OCI-LY1 (cell line): Measurements from ENCODE around the gene GCLC.

ENCODE experiments used
- H2AFZ ChIP-seq: fragments of 200-600 bp; sonication (generic), shearing (Covaris generic); 2 replicates; pipeline ENCODE4 v1.6.0; 2014; ENCODE audit warnings: antibody characterized with exemption, mild to moderate bottlenecking, low read length
- H3F3A ChIP-seq: fragments of 200-600 bp; sonication (generic), shearing (Covaris generic); 2 replicates; pipeline ENCODE4 v1.6.0; 2014; ENCODE audit warnings: mild to moderate bottlenecking, antibody characterized with exemption, low read length, moderate library complexity; ENCODE audit not compliant: insufficient read depth
- H3K27ac ChIP-seq: fragments of 200-600 bp; sonication (generic); 2 replicates; pipeline ENCODE4 v1.5.1; 2014; ENCODE audit warnings: low read length, mixed run types, mild to moderate bottlenecking, low read depth; ENCODE audit not compliant: poor library complexity, severe bottlenecking
- H3K27me3 ChIP-seq: fragments of 200-600 bp; sonication (generic); 2 replicates; pipeline ENCODE4 v1.6.0; 2014; ENCODE audit warnings: antibody characterized with exemption, mild to moderate bottlenecking, low read length, moderate library complexity; ENCODE audit not compliant: insufficient read depth
- H3K36me3 ChIP-seq: fragments of 200-600 bp; sonication (generic); 2 replicates; pipeline ENCODE4 v1.6.1; 2014; ENCODE audit warnings: mild to moderate bottlenecking, antibody characterized with exemption, low read length, moderate library complexity, mixed read lengths; ENCODE audit not compliant: insufficient read depth
- H3K4me1 ChIP-seq: fragments of 200-600 bp; sonication (generic); 2 replicates; pipeline ENCODE4 v1.5.1; 2014; ENCODE audit warnings: mild to moderate bottlenecking, low read length, moderate library complexity; ENCODE audit not compliant: insufficient read depth, severe bottlenecking
- H3K4me2 ChIP-seq: fragments of 200-600 bp; sonication (generic), shearing (Covaris generic); 2 replicates; pipeline ENCODE4 v1.6.1; 2014; ENCODE audit warnings: low read length
- H3K4me3 ChIP-seq: fragments of 200-600 bp; sonication (generic); 2 replicates; pipeline ENCODE4 v1.5.1; 2014; ENCODE audit warnings: low read length, low read depth, mild to moderate bottlenecking, mixed read lengths; ENCODE audit not compliant: poor library complexity, severe bottlenecking
- H3K79me2 ChIP-seq: fragments of 200-600 bp; shearing (Covaris generic); 2 replicates; pipeline ENCODE4 v1.6.1; 2016; ENCODE audit warnings: mixed run types, low read length, mixed read lengths; ENCODE audit not compliant: insufficient read depth
- H3K9ac ChIP-seq: fragments of 200-600 bp; sonication (generic), shearing (Covaris generic); 2 replicates; pipeline ENCODE4 v1.6.1; 2014; ENCODE audit warnings: mild to moderate bottlenecking, low read length, mixed read lengths
- H3K9me2 ChIP-seq: fragments of 200-600 bp; sonication (generic), shearing (Covaris generic); 2 replicates; pipeline ENCODE4 v1.6.1; 2014; ENCODE audit warnings: low read depth, mild to moderate bottlenecking, low read length, mixed read lengths
- H3K9me3 ChIP-seq: fragments of 200-600 bp; shearing (Covaris generic); 2 replicates; pipeline ENCODE4 v1.6.1; 2014; ENCODE audit warnings: low read length, mixed read lengths
- H4K20me1 ChIP-seq: fragments of 200-600 bp; sonication (generic), shearing (Covaris generic); 2 replicates; pipeline ENCODE4 v1.6.0; 2016; ENCODE audit warnings: mild to moderate bottlenecking, low read length; ENCODE audit not compliant: insufficient read depth
- EZH2 ChIP-seq: fragments of 200-600 bp; sonication (generic), shearing (Covaris generic); IDR thresholded peaks from 2 replicates; pipeline ENCODE4 v1.8.0; 2017; ENCODE audit warnings: borderline replicate concordance, mixed run types, mild to moderate bottlenecking, antibody characterized with exemption, low read length, moderate library complexity, mixed read lengths
- TF ChIP-seq, protein P1 (sequence below): fragments of 200-600 bp; sonication (generic), shearing (Covaris generic); IDR thresholded peaks from 2 replicates; pipeline ENCODE4 v1.5.1; 2017; ENCODE audit warnings: mild to moderate bottlenecking, antibody characterized with exemption, low read length, moderate library complexity, mixed read lengths

GCLC gene

DNA sequence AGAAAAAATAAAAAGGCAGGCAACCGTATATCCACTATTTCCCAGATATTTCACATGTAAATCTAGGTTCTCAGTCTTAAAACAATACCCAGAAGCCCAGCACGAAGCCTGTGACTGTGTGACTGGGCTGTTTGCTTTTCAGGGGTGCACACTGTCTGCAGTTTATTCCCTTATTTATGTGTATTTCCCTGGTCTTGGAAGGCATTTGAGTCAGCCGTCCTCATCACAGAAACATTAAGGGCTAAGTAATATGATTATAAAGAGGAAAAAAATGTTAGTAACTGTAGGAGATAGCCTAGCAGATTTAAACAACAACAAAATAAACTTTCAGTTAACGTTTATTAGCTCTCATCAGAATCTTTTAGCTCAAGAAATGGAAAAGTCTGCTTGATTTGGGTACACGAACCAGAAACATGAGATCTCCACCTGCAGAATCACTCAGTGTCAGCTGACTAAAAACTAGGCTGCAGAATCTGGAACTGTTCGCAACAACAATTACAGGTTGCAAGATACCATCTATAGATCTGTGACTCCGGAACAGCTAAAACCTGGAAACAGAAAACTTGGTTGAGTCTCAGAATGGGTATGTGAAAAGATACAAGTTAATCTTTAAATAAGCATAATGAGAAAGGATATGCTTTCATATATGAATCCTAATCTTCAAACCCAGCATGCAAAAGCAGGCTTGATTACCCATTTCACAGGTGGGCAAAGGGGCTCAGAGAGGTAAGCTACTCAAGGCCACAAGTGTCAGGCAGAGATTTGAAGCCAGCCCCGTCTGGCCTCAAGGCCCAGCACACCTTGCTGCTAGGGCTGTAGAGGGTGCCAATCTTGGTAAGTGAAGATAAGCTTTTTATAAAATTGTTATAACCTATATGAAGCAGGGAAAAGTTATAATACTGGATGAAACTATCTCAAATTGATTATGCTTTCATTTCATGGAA, 21.1 kb downstream of the GCLC start:
- Histone ChIP-seq H3K79me2 (peaks cover 33% of the 10 kb centered on the region), H3K27ac (no peak overlapping the region), H3K4me1 (no peaks in the 10 kb centered on the region)

DNA sequence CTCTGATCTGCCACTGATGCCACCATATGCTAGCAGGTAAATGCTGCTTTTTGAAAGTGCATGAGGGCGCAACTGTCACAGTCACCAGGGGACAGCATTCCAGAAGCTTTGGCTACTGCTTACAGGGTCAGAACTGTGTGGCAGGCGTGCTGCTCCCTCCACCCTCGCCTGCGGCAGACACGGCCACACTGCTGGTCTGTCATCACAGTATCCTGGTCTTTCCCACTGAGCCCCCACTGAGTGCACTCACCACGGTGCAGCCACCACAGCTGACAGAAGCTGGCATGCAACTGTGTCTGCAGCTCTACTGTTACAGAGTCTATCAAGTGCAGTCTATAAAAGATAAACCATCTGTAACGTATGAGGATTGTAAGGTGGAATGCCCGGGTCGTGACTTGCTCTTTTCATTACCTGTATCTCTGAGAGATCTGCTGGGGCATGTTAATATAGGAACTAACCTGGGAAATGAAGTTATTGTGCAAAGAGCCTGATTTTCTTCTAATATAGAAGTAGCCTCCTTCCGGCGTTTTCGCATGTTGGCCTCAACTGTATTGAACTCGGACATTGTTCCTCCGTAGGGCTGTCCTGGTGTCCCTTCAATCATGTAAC, 24.5 kb downstream of the GCLC start:
- H4K20me1 ChIP-seq = no peaks in the 10 kb centered on the region
- TF ChIP-seq EZH2 = no peak
- TF ChIP-seq, protein P1, sequence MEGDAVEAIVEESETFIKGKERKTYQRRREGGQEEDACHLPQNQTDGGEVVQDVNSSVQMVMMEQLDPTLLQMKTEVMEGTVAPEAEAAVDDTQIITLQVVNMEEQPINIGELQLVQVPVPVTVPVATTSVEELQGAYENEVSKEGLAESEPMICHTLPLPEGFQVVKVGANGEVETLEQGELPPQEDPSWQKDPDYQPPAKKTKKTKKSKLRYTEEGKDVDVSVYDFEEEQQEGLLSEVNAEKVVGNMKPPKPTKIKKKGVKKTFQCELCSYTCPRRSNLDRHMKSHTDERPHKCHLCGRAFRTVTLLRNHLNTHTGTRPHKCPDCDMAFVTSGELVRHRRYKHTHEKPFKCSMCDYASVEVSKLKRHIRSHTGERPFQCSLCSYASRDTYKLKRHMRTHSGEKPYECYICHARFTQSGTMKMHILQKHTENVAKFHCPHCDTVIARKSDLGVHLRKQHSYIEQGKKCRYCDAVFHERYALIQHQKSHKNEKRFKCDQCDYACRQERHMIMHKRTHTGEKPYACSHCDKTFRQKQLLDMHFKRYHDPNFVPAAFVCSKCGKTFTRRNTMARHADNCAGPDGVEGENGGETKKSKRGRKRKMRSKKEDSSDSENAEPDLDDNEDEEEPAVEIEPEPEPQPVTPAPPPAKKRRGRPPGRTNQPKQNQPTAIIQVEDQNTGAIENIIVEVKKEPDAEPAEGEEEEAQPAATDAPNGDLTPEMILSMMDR = no peak
- no peak overlapping the region for H3K27ac ChIP-seq
- no peak overlapping the region for H3K4me2 ChIP-seq
- H3K9me3 ChIP-seq = no peaks in the 10 kb centered on the region
- H3F3A ChIP-seq = no peaks in the 10 kb centered on the region
- no peak overlapping the region for H3K9ac ChIP-seq
- H3K4me1 ChIP-seq = no peaks in the 10 kb centered on the region
- no peaks in the 10 kb centered on the region for H3K9me2 ChIP-seq
- no peak overlapping the region for H3K4me3 ChIP-seq
- H3K36me3 ChIP-seq = peaks cover 21% of the 10 kb centered on the region; the same call in 1 of the 2 replicates
- peaks cover 18% of the 10 kb centered on the region for H3K79me2 ChIP-seq
- H3K27me3 ChIP-seq = no peaks in the 10 kb centered on the region
- H2AFZ ChIP-seq = no peak overlapping the region

More for the DNA sequence above, 21.1 kb downstream of the GCLC start:
- H3K4me3 ChIP-seq = no peak overlapping the region
- H3K4me2 ChIP-seq = no peak overlapping the region
- no peaks in the 10 kb centered on the region for H3K27me3 ChIP-seq
- no peaks in the 10 kb centered on the region for H3K9me2 ChIP-seq
- no peak overlapping the region for H2AFZ ChIP-seq
- TF ChIP-seq, protein P1 = no peak
- TF ChIP-seq EZH2 = no peak
- peaks cover 15% of the 10 kb centered on the region; the same call in 1 of the 2 replicates for H3K36me3 ChIP-seq
- H3K9me3 ChIP-seq = no peaks in the 10 kb centered on the region
- no peak overlapping the region for H3K9ac ChIP-seq
- H3F3A ChIP-seq = no peaks in the 10 kb centered on the region
- H4K20me1 ChIP-seq = no peaks in the 10 kb centered on the region

DNA sequence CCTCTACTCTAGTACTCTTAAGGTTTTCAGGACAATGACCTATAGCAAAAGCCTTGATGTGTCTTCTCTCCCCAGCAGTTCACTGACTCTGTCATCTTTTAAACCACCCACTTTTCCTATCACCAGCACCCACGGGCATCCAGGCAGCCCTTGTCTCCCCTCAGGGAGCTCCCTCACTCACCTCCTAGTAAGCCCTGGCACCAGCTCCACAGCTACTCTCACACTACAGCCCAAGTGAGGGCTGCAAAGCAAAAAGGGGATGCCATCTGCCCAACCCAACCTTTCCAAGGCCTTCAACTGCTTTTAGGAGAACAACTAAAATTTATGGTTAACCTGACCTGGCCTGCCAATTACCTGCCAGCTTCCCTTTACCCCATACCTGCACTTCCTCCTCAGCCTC, 26.0 kb downstream of the GCLC start:
- Histone ChIP-seq H3K79me2 (peaks cover 8% of the 10 kb centered on the region; the same call in 1 of the 2 replicates), H3F3A (no peaks in the 10 kb centered on the region), H2AFZ (no peak overlapping the region), H3K9ac (no peak overlapping the region), H3K36me3 (peaks cover 31% of the 10 kb centered on the region; the same call in 1 of the 2 replicates), H3K27ac (no peak overlapping the region), H3K9me3 (no peaks in the 10 kb centered on the region), H3K4me2 (no peak overlapping the region), H3K9me2 (no peaks in the 10 kb centered on the region), H3K27me3 (no peaks in the 10 kb centered on the region), H4K20me1 (no peaks in the 10 kb centered on the region), H3K4me3 (no peak overlapping the region), H3K4me1 (no peaks in the 10 kb centered on the region)
- TF ChIP-seq, protein P1 = no peak
- no peak for TF ChIP-seq EZH2
